Stimulated activated CD4-positive, alpha-beta T cell treated with anti-CD3 and anti-CD28 coated beads, Interleukin-2, amount 100 ng/mL, for 4 hours (primary cell): ENCODE results near the gene DNAH5.
"Not testable (repeated sequence)": the region's sequence is repeated elsewhere in the genome, so short reads cannot be mapped to it uniquely, and the experiment has no call there.

Experiments
- DNase-seq: peaks from one replicate; pipeline ENCODE4 v3.0.0-alpha.2; 2020; ENCODE audit warnings: low read depth

DNAH5 gene

DNA sequence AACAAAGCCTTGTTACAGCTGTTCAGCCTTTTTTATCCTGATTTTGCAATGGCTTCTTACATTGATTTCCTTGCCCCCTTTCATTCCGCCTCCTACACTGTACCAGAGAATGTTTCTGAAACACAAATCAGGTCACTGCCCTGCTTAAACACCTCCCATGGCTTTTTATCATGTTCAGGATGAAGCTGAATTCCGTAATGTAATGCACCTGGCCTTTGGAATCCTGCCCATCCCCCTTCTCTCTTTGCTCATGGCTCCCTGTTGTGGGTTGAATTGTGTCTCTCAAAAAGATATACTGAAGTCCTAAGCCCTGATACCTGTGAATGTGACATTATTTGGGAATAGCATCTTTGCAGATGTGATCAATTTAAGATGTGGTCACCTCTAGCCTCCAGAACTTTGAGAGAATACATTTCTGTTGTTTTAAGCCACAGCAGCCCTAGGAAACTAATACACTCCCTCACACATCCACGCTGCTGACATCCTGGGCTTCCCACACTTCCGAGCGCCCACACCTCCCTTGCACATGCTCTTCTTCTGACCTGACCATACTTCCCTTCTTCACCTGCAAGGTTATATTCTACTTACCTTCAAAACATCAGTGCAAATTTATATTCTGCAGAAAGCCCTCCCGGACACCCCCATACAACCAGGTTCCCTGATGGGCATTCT, 101.2 kb downstream of the DNAH5 start:
- no peak for DNase-seq

DNA sequence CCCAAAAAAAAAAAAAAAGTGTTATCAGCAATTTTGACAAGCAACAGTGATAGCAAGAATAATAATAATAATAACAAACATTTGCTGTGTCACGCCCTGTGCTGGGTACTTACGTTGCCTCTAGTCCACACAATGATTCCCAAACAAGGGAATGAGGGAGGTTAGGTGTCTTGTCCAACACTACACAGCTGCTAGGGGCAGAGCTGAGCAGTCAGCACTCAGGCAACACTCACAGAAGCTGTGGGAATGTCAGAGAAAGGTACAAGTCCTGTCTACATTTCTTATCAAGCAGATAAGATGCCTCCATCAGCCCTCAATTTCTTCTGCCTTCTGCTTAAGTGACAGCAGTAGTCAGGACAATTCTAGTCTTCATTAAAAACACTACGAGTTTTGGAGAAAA, 111.0 kb downstream of the DNAH5 start:
- DNase-seq: no peak

DNA sequence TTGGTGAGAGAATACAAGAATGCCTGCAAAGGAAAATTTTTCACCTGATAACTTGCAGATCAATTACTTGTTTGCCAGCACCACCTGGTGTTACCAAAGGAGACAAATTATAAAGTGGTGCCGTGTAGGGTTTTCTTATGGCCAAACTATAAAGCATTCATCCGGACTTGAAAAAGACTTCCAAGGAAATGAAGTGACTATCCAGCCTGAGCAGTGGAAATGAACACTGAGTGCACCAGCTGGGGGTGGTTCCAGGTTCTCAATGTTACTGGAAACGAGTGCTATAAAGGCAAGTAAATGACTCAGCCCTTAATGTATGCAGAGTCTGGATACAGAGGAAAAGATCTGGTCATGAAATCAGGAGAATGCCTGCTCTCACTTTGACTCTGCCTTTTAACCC, 113.1 kb downstream of the DNAH5 start:
- no peak for DNase-seq

DNA sequence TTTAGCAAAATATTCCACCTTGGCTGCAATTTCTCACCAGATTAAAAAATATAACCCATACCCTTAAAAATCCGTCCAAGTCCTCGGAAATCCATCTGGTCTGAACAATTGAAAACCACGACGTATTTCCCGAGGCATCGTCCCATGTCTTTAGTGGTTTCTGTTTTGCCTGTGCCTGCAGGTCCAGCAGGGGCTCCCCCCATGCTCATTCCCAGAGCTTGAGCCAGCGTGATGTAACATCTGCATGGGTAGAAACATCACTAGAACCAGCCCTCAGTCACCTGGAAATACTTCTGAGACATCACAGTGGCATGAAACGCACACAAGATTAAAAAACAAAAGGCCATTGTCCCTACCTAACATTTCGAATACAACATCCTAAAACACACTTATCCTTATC, 114.0 kb downstream of the DNAH5 start:
- DNase-seq: no peak

DNA sequence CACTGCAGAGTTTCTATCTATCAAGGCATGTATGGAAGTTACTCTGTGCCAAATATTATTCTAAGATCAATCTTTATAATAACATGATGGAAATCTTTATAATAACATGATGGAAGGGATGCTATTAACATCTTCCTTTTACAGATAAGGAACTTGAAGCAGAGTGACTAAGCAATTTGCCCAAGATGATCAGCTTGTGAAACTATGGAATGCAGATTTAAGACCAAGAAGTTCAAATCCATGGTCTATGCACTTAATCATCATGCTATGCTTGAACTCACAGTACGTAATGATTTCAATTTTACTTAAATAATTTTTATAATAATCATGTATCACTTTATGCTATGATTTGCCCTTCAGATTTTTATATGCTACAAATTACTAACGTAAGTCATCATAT, 123.1 kb downstream of the DNAH5 start:
- no peak for DNase-seq

DNA sequence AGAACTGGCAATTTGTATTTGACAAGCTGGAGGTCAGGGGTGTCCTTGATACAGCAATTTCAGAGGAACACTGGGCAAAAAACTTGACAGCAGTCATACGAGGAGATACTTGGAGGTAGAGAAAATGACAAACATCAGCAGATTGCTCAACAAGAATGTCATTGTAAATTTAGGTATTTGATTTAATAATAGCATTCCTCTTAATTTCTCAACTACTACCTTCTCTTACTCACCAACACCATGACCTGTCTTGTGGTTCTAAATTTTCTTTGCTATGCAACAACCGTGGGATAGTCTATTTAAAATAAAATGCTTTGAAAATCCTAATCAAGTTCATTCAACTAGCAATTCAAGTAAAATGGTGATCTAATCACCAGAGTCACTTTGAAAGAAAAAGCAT, 128.4 kb downstream of the DNAH5 start:
- DNase-seq: no peak

DNA sequence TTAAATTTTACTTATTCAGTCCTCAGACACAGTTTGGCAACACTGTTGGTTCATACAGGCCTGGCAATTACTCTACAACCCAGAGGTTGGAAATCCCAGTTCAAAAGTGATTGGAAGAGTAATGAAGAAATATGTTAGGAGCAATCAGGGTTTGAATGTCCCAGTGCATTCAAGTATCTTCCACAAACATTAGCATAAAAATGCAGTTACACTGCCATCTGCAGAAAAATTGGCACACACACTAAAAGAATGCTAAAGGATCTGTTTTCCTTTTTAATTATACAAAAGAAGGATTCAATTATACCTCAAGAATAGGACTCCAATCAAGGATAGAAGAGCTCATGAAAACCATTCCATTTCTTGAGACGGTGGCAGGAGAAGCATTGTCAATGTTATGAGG, 130.2 kb downstream of the DNAH5 start:
- DNase-seq: no peak

DNA sequence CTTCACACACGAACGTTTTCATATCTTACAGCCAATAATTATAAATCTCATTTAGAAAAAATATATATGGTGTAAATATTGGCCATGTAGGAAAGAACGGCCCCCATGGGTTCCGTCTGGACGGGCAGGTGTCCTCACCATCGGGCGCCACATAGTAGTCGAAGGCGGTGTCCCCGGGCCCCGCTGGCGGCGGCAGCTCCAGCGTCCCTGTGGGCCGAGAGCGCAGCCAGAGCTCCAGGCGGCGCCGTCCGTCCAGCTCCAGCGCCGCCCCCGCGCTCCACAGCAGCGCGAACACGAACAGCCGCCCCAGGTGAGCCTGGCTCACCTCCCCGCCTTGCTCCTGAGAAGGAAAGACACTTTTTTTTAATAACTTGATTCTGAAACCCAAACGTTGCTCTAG, 134.6 kb downstream of the DNAH5 start:
- DNase-seq: no peak

DNA sequence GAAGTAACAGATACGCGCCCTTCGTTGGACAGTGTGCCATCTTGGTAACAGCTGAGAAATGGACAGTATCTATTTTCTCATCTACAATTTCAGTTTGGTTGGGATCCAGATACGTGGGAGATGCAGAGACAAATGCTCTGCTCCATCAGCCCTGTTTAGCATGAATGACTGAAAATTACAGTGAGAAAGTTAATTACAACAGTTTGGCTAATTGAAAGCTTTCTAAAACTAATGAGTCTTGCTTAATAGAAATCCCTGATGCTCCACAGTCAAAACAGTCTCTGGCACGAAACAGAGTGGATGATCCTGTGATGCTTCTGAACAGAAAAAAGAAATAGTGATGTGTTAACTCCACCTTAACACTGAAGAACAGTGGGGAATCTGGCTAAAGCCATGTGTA, 140.2 kb downstream of the DNAH5 start:
- no peak for DNase-seq

DNA sequence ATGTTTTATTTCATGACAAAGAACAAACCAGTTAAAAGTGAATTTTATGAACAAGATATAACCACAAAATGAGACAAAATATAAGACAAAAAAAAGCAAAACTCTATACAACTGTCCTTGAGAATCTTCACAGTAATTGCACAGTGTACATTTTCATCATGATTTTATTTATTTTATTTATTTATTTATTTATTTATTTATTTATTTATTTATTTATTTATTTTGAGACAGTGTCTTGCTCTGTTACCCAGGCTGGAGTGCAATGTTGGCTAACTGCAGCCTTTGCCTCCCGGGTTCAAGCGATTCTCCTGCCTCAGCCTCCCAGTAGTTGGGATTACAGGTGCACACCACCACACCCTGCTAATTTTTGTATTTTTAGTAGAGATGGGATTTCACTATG, 145.9 kb downstream of the DNAH5 start:
- DNase-seq: not testable (repeated sequence)

DNA sequence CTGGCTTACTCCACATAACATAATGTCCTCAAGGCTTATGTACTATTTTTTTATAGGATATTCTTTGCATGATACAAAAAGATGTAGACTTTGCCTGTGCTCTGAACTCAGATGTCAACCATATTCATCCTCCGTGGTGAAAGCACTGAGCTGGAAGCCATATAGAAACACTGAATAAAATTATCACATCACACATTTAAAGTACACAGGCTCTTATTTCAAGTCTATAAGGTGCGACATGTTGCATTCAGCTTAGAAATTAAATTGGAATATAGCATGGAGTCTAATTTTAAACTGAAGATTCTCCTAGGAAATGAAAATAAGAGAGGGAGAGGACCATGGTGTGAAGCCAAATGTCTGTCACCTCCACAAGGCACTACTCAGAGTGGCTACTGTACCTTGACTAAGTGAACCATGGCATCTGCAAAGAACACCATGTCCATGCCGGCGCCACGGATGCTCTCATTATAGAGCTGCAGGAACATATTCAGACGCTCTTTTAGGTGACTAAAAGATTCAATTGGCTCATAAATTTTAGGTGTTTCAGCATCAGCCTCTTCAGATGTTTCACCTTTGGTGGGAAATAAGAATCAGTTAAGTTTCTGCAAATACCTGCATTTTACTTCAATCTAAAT, 158.6 kb downstream of the DNAH5 start:
- no peak for DNase-seq

DNA sequence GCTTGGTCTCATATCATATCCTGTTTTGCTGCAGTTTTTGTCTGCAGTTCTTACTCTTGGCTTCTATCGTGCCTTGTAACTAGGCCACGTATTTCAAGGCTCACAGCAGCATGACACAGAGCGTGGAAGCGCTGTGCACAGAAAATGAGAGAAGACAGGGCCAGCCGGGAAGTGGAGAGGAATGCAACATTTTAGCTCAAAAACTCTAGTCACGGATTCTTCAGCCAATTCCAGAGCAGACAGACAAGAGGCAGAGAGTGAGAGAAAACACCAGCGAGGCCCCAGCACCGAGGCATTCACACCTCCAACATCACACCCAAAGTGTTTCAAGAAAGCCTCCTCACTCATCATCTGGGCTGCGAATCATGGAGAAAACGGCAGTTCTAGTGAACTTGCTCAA, 160.8 kb downstream of the DNAH5 start:
- DNase-seq: no peak

DNA sequence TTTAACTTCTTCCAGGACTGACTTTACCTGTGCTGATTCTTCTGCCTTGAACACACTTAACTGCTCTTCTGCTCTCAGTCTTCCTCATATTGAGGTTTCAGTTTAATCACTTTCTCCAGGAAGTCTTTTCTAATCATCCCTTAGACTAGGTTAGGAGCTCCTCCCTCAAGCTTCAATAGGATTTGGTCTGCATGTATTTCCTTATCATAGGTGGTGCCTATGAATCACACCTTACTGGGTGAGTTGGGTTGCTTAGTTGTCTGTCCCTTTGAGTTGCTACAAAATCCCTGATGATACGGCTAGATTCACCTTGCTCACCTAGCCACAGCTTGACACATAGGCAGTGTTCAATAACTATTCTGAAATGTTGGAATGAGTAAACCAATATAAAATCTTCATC, 164.4 kb downstream of the DNAH5 start:
- DNase-seq: no peak

DNA sequence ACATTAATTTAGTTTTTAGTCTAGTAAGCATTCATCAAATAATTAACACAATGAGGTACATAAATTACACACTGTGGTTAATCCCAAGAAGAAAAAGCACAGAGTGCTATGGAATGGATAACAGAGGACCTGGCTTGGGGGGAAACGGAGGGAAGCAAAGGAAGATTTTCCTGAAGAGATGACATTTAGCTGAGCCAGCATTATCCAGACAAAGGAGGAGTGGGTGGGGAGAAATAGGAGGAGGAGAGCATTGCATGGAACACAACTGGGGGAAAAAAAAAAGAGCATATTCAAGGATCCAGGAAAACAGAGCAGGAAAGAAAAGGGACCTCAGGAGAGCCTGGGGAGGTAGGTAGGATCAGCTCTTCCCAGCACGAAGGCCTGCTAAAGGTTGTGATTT, 170.8 kb downstream of the DNAH5 start:
- DNase-seq: no peak

DNA sequence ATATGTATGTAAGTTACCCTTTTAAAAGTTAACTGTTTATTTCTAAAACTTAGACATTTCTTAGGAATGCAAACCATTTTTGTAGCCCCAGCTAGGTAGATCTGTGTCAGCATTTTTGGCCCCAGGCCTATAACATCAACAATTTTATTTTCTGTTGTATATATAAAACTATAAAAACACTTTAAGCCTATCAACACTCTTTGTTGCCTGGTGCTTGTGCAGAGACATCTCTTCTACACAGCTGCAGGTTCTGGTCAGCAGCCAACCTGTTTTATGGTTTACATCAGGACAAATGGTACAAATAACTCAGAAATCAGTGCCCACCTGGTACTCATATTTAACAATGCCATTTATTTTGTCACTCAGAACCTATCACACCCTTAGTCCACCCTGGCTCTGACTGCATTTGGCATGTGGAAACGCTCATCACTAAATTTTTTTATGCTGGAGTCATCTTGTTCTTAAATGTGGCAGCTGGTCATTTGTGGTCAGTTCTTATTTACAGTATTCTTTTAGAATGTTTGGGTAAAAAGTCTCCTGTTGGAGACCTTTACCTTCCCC, 173.4 kb downstream of the DNAH5 start:
- no peak for DNase-seq

DNA sequence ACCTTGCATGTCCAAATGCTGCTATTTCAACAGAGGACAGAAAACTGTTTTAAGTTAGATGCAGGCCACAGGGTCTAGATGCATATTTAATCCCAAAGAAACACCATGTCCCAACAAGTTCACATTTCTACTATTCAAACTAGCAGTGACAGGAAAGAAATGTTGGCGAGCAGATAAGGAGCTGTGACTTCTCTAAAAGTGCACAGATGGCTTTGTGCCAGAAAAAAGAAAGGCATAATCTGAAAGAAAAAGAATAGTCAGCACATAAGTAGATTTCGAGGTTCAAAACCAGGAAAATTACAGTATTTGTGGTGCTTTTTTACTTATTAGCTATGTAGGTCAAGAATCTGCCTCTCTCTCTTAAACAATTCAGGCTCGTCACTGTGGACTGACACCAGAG, 178.3 kb downstream of the DNAH5 start:
- DNase-seq: no peak

DNA sequence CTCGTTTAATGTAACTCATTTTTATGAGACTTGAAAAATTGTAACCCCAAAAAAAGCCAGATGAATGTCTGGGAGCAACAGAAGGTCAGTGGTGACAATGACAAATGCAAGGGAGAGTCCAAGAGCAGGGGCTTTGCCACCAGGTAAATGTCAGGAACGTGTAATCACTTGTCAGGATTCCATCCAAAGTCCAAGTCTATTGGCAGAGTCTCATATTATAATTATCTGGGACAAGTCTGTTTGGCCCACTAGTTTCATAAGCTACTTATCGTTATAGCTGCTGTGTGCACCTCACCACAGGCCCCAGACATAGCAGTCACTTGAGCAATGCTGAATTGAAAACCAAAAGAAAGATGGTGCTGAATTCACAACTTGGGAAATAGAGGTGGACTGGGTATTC, 180.8 kb downstream of the DNAH5 start:
- no peak for DNase-seq

DNA sequence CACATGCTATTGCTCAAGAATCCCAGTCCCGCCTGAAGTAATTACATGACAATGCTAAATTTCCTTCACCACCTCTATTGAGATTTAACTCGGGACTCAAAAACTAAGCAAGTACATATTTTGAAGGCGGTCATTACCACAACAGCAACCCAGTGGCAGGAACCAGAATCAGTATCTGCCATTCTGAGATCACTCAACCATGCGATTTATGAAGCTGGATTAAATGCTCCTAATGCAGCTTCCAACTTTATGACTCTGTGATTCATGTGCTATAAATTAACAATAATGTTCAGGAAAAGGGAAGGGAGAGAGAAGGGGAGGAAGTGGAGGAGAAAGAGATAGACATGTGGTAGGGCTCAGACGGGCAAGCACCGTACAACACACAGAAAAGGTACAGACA, 194.7 kb downstream of the DNAH5 start:
- no peak for DNase-seq

DNA sequence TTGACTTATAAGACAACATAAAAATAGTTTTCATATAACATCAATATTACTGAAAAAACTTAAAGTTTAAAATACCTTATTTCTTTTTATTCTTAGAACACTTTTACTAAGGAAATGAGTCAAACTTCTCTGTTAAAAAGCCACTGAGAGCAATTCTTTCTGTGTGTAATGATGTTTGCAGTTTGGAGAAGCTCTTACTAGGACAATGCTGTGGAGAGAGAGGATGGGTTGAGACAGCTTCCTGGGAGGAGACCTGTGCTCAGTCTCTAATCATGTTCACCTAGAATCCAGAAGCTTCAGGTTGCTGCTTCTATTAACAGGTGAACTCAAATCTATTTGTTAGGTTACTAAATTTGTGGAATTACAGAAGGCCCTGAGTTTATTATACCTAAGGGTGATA, 198.5 kb downstream of the DNAH5 start:
- no peak for DNase-seq

DNA sequence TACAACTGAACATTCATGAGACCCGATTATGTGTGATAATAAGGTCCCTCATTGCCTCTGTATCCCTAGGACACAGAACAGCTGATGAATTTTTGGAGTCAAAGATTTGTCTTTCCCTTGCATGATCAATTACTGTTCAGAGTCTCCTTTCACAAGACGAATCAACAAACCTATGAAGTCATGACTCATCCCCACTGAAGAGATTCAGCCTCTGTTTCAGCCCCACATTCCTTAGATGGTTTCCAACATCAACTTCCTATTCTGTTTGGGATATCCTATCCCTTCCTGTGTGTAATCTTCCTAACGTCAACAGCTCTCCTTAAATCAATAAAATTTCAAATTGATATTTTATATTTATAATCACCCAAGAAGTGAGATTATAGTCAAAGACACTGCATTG, 199.0 kb downstream of the DNAH5 start:
- DNase-seq: no peak

DNA sequence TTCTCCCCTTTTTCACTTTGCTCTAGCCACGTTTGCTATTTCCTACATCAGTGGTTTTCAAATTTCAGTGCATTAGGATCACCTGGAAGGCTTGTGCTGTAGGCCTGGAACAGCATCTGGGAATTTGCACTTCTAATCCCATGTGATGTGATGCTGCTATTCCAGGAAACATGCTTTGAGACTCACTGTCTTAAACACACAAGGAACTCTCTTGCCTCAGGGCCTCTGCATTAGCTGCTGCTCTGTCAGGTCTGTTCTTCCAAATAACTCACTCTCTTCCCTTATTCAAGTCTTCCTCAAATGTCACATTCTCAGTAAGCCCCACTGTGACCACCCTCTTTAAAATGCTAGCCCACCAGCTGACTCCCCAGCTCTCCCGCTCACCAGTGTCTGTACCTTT, 204.0 kb downstream of the DNAH5 start:
- no peak for DNase-seq

DNA sequence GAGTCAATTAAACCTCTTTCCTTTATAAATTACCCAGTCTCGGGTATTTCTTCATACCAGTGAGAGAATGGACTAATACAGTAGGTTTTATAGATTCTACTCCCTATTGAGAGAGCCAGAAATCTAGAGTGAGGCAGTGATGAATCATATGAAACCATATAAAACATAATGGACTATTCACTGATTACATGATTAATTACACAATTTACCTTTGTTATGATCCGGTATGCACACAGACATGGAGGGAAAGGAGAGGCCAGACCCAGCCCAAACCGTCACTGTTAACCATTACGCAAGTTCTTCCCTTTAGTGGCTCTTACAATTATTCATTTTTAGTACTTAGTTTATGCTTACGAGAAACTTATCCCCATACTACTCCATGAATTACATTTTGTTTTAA, 205.0 kb downstream of the DNAH5 start:
- DNase-seq: no peak

DNA sequence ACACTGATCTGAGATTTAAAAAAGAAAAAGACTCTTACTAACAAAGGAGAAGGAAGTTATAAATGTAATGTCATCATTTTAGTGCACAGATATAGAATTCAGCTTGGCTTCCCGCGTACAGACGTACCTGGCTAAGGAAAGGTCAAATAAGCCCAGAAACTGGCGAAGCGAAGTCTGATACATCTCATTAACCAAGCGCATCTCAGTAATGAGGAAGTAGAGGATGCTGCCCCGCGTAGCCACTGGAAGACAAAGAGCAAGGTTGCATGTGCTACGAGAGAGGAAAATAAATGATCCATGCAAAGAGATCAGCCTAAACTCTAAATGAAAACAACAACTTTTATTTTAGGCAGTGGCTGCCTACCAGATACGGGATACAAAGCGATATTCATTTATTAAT, 208.8 kb downstream of the DNAH5 start:
- no peak for DNase-seq

DNA sequence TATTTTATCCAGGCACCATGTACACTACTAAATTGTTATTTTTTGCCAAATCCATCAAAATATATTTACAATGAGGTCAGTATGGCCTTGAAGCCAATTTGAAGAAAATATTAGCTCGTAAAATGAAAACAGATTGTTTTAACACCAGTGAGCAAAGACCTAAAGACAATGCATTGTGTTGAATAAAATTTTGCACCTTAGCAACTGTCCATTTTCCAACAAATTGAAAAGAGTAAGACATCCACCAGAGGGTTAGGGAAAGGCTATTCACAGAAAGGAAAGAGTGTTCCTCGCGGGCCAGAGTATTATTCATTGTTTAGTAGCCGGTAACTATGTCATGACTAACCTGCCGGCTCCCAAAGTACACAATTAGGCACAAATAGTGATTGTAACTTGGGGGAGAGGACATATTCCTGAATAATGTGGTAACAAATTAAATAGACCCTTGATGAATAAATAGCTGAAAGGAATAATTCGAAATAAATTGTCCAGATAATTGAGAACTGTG, 213.3 kb downstream of the DNAH5 start:
- no peak for DNase-seq
